ENCODE data around the gene EPB41L3.
A peak's percentile ranks its signal among the peaks of the same experiment; 100 is the strongest.
"Not testable (repeated sequence)": the region's sequence is repeated elsewhere in the genome, so short reads cannot be mapped to it uniquely, and the experiment has no call there.

EPB41L3 gene

DNA sequence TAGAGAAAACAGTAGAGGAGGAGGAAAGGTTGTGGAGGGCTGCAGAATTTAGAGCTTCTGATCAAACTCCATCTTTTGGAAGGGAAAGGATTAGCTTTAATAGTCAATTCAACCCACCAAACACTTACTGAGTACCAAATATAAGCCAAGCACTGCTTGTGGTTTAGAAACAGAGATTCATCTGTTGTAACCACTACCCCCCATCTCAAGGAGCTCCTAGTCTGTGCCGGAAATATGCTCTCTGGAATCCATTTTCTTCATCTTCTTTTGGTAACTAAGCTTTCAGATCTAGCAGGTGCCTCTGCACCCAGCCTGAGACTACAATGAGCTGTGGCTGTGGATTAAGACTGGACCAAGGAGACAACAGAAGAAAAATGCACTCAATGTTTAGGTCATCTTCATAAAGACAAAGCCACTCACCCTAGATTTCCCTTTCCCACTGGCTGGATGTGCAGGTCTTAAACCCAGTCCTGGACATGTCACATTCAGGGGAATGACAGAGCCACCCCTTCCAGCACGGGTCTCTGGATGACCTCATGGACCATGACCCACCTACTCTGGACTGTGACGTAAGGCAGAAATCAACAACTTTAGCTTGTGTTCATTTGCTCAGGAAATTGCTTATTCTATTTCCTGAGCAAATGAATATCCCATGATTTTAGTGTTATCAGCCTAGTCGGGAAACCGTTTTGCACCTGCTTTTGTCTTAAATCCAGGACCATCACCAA is 52.9 kb downstream of the EPB41L3 start:
- no peak for DNase-seq

DNA sequence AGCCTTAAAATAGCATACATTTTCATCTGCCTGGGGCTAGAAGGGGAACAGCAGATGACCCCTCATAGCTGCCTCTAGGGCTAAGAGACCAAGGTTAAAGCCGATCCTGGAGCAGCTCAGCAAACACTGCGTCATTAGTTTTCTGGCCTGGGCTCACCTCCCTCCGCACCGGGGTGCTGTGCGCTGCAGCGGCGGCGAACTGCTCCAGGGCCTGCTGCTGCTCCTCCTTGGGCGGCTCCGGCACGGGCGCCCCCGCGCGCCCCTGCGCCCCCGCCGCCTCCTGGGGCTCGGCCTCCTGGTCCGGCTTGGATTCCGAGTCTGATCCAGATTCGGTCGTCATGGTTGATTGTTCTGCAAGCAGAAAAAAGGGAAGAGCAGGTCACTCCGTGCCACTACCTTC is 55.0 kb downstream of the EPB41L3 start:
- DNase-seq, result no peak

DNA sequence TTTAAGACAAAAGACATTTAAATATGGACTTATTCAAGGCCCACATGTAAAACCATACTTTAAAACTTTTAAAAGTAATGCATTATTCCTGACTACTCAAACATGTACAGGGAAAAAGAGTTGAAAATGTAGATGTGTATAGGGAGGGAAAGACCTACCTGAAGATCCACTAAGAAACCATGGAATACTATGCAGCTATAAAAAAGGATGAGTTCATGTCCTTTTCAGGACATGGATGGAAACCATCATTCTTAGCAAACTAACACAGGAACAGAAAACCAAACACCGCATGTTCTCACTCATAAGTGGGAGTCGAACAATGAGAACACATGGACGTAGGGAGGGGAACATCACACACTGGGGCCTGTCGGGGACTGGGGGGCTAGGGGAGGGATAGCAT is 55.8 kb downstream of the EPB41L3 start:
- not testable (repeated sequence) for DNase-seq

DNA sequence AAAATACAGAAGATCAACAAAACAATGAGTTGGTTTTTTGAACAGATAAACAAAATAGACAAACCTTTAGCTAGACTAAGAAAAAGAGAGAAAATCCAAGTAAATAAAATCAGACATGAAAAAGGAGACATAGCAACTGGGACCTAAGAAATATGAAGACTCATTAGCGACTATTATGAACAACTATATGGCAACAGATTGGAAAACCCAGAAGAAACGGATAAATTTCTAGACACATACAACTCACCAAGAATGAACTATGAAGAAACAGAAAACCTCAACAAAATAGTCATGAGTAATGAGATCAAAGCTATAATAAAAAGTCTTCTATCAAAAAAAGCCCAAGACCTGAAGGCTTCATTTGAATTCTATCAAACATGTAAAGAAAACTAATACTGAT is 59.3 kb downstream of the EPB41L3 start:
- DNase-seq, result no peak

DNA sequence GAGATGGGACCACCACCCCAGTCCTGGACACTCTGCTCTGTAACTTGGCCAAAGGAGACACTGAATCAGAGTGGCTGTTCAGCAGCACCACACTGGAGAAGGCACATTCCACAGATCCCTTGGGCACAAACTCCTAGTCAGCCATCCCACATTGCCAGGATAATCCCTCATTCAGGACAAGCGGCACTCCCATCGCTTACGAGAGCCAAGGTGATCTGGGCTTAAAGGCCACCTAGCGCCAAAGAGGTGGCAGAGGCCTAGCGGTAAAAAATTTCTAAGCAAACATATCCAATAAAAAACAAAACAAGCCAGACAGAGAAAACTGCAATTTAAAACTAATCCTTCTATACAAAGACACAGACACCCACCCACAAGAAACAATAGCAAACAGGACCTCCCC is 62.2 kb downstream of the EPB41L3 start:
- no peak for DNase-seq

DNA sequence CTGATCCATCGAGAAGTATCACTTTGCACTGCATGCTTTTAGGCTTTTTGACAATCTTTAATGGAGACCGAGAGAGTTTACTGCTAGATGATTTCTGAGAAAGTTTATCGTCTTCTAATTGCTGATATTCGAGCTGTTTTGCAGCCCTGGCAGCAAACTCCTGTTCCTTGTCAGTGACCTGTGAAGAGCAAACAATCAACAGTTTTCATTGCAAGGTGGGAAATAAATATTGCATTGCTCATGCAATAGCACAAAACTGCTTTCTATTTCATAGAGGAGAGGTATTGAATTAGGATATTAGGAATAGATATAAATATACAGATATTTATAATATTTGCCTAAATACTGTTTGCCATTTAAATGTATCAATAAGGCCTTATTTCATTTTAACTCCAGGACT is 65.5 kb downstream of the EPB41L3 start:
- no peak for DNase-seq

DNA sequence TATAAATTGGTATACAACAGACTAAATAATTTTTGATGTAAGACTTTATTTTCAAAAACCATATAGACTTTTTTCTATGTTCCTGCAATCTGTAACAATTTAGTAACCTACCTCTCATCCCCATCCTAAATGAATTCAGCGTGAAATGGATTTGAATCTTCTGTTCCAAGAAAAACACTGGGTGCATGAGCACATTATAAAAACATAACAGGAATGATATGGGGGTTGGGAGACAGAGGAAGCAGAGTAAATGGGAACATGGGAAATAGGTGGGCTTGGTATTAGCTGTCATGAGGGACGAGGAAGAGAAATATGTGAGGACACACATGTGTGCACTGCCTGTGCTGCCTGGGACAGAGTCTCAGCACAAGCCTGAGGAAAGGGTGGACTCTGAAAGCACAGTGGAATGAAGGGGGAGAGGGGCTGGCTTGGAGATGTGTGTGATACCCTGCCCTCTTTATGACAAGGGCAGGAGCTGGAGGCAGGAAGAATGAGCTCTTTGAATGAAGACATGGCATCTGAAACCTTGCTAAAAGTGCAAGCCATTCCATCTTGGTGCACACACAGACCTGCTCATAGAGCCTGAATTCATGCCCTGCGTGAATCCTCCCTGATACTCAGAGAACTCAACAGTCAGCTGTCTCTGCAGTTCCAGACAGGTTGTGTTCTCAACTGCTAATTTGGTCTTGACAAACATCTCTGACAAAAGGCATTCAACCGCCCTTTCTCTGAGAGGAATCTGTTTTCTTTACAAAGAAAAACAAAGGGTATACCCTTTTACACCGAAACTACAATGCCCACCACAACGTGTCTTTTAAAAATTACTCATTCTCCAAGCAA is 66.6 kb downstream of the EPB41L3 start:
- DNase-seq, result peak; percentile 14

DNA sequence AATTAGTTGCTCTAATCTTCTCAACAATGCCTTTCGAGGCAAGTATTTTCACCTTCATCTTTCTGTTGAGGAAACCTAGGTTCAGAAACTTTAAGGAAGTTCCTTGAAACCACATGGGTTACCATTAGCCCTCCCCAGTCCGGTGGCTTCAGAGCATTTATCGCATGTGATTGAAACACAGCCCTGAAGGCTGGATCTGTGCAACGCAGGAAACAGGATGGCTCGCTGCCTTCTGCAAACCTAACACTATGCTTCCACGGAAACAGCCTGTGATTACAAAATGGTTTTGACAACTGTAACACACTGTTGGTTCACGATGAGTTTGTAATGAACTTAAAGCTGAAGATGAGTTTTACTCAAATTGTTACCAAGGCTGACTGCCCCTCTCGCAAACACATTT is 68.5 kb downstream of the EPB41L3 start:
- no peak for DNase-seq

DNA sequence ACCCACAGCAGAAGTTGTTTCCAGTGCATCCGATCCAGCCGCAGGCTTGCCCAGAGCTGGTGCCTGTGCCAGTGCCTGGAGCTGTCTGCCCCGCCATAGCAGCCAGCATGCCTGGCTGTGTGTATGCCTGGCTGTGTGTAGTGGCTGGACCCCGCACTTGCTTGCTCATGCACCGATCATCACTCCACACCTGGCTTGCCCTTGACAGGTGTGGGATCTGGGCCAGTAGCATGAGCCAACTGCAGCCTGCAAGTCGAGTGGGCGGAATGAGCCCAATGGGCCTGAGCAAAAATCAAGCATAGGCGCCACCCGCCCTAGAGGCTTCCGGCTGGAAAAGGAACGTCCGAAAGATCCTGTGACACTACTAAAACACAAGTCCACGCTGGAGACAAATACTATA is 74.5 kb downstream of the EPB41L3 start:
- no peak for DNase-seq

DNA sequence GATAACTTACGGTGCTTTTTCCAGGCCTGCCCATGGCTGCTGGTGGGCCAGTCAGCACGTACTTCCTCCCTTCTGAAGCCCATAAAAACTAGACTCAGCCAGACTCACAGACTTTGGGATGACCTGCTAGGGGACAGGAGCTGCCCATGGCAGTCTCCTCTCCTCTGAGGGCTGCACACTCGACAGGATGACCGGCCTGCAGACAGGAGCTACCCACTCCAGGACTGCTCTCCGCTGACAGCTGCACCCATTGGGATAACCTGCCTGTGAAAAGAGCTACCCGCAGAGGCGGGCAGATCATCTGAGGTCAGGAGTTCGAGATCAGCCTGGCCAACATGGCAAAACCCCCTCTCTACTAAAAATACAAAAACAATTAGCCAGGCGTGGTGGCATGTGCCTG is 75.4 kb downstream of the EPB41L3 start:
- no peak for DNase-seq

DNA sequence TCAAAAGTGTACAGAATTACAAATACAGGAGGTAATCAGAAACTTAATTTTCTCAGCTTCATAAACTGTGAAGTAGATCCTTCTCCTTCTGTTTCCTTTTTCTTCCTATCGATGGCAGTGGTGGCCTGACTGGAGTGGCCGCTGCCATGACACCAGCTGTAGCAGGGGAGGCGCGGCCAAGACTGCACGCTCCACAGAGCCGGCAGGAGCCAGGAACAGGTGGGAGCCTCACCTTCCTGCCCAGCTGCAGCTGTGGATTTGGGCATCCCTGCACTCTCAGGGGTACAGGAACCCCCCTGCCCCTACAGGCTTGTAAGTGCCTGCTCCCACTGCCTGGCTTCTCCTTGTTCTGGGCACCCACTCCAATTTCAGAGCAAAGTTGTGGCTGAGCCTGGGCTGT is 76.1 kb downstream of the EPB41L3 start:
- no peak for DNase-seq

DNA sequence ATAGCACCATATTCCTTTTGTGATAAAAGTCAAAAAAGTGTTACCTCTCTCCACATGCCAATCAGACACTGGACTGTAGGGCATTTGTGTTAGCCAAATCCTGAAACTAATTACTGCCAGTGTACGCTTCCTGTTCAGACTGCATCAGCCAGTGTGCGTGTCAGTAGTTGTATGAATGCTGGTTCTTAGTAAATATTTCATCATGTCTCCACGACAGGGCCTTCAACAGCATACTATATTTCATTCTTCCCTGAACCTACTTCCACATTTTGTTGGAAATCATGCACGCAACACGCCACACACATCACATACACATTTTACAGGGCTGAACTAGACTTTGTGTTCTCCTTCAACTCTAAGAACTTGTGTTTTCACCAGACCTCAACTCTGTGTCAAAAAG is 77.5 kb downstream of the EPB41L3 start:
- DNase-seq, result peak; percentile 11

DNA sequence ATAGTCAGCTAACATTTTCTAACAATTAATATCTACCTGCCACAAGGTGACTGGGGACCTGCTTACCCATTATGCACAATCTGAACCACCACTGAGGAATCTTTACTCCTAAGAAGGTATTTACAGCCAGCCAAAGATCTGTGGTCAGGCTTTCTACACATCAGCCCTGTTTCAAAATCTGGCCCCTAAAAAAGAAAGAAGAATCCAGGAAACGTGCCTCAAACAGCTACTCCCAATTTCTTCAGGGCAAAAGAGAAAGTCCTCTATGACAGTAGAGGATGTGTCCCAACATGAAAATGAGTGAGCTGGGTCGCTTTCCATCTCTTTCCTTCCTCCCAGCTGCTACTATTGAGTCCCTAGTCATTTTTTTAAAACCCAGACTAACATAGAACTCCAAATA is 79.5 kb downstream of the EPB41L3 start:
- no peak for DNase-seq

DNA sequence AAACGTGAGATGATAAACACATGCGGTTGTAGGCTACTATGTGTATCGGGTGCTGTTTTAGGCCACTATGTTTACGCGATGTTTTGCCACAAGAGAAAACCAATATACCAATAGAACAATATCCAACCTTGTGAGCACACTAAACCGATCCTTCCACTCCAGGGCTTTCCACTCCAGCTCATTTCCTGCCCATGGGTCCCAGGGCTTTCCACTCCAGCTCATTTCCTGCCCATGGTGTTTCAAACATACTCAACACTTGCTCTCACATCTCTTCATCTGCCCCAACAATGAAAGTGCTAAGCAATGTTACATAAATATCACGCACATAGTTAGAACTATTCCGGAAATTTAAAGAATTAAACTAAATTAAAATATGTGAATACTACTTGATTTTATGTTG is 80.0 kb downstream of the EPB41L3 start:
- no peak for DNase-seq

DNA sequence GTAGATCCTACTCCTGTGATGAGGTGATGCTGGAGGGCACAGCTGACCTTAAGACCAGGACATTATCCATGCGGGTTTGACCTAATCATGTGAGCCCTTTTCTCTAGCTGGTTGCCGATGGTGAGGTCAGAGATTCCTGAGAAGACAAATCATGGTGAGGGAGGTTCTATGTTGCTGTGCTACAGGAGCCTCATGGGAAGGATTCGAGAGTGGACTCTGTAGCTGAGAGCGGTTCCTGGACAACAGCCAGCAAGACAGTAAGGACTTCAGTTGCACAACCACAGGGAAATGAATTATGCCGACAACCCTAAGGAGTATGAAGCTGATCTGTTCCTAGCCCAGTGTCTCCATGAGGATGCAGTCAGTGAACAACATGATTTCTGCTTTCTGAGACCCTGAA is 80.4 kb downstream of the EPB41L3 start:
- no peak for DNase-seq

DNA sequence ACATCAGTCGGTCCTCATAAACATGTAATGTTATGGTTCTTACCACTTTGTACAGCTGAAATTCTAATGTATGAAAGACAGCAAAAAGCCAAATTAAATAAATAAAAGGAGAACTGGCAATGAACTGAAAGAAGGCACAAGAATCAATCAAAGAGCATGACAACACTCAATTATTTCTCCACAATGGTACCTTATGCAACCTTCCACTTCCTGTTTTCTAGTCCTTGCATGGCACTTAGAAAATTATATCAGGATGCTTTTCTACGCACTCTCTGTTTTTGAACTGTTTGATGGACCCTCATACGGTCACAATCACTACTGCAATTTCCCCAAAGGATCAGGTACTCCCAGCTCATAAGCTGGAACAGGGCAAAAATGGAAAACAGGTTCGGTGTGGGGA is 81.6 kb downstream of the EPB41L3 start:
- no peak for DNase-seq

DNA sequence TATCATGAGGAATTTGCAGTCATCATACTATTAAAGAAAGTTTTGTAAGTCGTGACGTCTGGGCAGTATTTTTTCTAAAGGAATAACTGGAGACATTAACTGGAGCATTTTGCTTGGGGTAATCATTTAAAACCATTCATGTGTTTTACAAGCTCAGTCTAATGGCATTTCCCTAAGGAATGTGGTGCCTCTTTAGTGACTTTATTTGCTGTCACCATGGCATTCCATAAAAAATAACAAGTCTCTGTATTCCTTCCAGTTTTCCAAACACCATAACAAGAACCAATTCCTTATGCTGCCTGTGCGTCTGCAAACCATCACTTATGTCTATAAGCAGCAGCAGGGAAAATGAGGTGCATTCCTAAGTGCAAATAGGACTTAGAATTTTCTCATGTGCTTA is 82.8 kb downstream of the EPB41L3 start:
- DNase-seq, result no peak

DNA sequence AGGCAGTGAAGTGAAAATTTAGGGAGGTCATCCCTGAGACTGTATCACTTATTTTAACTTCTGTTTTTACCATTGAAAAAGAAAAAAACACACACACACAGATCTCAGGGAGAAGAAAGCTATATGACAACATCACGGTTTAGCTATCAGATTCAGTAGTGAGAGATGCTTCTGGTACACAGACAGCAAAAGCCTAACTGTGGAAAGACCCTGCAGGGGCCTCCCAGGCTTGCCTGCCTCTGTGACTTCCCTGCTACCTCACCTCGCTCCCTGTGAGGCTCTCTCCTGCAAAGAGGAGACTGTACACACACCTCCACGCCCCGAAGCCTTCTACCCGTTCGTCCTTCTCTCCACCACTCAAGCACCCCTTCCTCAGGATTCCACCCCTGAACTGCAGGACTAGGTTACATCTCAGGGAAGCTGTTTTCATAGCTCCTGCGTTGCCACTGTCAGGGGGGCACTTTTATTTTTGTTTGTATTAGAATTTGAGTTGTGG is 86.3 kb downstream of the EPB41L3 start:
- no peak for DNase-seq

DNA sequence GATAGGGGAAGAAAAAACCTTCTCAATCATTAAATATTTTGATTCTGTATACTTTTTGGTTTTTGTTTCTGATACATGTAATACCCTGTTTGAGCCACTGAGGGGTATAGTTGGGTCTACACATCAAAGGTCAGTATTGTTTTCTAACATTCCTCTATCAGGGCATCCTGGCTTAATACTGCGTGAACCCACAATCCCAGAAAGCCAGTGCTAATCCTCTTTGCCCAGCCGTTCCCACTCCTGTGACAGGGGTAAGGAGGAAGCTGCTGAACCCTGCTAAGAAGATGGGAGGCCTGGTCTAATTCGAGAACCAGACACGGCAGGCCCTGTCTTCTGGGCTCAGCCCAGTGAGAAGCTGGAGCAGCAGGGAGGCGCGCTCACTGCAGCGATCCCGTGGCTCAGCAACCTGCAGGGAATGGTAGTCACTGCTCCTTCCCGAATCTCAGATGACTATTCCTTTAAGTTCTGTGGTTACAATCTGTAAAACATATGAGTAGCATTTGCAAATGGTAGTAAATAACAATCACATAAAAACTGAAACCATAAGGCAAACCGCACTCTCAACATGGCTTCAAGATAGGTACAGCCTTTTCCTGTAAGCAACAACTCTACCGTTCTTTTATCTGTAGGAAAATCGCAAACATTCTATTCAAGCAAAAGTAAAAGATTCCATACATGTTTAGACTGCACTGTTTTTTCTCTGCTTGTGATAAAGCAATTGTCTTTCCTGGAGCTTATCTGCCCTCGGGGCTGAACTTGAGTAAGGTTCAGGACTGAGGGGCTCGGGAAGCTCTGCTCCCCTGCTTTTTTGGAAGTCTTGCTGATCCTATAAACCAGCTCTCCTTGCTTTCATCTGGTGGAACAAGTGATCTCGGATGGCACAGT is 87.0 kb downstream of the EPB41L3 start:
- no peak for DNase-seq

DNA sequence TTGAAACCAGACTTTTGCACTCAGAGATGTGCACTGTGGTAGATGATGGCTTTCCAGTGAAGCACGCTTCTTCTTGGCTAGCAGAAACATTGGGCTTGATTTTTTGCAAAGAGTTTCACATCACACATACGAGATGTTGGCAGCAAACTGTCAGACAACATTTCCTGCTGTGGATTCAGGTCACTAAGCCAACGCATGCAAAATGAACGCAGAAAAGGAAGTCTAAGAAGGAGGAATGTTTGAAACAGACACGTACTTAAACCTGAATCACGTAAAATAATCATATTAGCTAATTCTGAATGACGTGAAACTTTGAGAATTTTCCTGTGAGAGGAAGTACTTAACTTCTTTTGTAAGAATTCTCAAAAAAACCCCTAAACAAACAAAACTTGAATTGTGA is 88.1 kb downstream of the EPB41L3 start:
- no peak for DNase-seq

DNA sequence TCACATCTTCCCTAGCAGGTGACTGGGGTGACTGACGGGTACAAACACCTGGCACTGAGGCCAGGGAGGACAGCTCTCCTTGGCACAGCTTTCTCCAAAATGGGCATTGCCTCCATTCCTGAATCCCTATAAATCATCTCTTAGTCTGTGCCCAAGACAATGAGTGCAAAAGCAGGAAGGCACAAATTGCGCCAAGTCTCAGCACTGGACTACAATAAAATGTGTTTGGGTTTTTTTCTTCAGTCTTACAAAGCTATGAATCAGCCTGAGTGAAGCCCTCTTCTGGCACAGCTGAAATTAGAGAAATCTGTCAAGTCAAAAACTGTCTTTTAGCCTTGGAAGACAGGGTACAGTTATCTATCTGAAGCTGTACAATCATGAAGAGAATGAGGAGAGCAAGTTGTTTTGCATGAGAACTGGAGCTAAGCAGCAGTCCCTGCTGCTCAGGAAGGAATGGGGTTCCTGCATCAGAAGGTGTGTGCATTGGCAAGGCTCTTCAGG is 90.8 kb downstream of the EPB41L3 start:
- no peak for DNase-seq

DNA sequence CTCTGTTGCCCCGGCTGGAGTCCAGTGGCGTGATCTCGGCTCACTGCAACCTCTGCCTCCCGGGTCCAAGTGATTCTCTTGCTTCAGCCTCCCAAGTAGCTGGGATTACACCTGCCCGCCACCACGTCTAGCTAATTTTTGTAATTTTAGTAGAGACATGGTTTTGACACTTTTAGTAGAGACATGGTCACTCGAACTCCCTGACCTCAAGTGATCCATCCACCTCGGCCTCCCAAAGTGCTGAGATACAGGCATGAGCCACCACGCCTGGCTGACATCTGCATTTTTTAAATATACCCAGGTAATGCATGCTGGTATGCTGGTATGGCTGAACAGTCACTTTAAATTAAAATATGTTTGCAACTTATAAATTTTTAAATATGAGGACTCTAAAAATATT is 91.9 kb downstream of the EPB41L3 start:
- DNase-seq, result no peak

DNA sequence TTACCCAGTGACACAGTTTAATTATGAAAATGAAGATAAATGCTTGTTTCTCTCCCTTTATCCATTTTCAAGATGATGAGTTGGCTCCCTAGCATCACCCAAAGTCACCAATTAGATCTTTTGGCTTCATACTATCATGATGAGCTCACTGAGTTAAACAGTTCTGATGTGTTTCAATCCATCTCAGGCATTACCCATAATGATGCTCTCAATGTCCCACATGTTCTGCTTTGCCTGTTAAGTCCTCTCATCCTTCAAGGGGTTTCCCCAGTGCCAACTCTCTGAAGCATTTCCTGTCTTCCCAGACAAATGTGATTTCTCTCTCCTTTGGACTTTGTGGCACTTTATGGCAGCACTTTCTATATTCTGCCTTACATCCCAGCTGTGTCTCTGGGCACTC is 92.6 kb downstream of the EPB41L3 start:
- no peak for DNase-seq

All from NCI-H774 (cell line).